AG09319 (cell line): ENCODE results near the gene ESF1.
"Not testable (repeated sequence)": the region's sequence is repeated elsewhere in the genome, so short reads cannot be mapped to it uniquely, and the experiment has no call there.

Experiments
- DNase-seq: peaks from one replicate; pipeline ENCODE4 v3.0.0-alpha.2; 2010; ENCODE audit warnings: low read depth; ENCODE audit errors: extremely low read depth
- CTCF ChIP-seq: IDR thresholded peaks from 2 replicates; pipeline ENCODE4 v1.5.1; 2011; ENCODE audit warnings: low read depth, mild to moderate bottlenecking, inconsistent platforms, low read length, moderate library complexity

ESF1 gene

GRCh38 chr20:13739731-13740649 lies 44.7 kb downstream of the ESF1 start:
- no peak for TF ChIP-seq CTCF
- DNase-seq = no peak

GRCh38 chr20:13738187-13738586 lies 46.5 kb downstream of the ESF1 start:
- not testable (repeated sequence) for DNase-seq

GRCh38 chr20:13736436-13737191 lies 48.1 kb downstream of the ESF1 start:
- no peak for TF ChIP-seq CTCF
- DNase-seq = peak; percentile 19

- no peak for TF ChIP-seq CTCF
- DNase-seq = no peak
Observed at GRCh38 chr20:13735826-13736225, 48.9 kb downstream of the ESF1 start.

- TF ChIP-seq CTCF = no peak
- no peak for DNase-seq
Observed at GRCh38 chr20:13723011-13723410, 61.7 kb downstream of the ESF1 start.

GRCh38 chr20:13718171-13718570 lies 66.5 kb downstream of the ESF1 start:
- DNase-seq = no peak
- no peak for TF ChIP-seq CTCF

GRCh38 chr20:13717631-13718044 lies 67.1 kb downstream of the ESF1 start:
- DNase-seq = no peak

More at GRCh38 chr20:13717631-13718044, 67.1 kb downstream of the ESF1 start:
- no peak for TF ChIP-seq CTCF
